ENCODE measurements around the gene PAPPA2.

PAPPA2 gene

DNA sequence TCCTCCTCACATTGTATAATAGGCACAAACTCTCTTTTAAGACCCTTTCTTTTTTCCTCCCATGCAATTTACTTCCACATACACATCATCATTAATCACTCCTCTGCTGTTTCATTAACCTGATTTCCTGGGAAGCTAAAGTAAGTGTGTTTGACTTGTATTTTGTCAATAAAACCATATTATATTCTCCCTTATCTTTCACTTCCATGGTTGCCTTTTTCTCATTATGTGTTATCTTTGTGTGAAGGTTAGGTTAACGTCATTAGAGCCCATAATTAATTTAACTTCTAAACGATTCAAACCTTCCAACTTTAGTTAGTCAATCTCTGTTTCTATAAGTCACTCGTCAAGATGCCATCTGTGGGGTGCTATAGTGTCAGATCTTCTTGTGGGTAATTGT is 313.0 kb downstream of the PAPPA2 start:
- DNase-seq, result no peak

DNA sequence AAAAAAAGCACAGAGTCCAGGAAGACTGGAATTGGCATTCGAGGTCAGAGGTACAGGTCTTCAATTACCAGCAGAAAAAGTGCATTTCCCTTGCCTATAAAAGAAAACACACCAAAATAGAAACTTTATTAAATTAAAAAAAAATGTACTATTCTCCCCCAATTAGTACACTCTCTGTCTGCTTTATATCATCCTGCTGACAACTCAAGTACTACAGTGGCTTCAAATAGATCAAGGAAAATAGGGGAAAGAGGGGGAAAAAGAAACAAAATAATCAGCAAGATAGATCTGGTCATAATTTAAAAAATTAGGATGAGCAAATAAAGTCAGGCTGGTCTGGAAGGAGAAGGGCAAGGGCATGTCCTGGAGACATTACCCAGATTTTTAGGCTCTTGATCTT is 315.1 kb downstream of the PAPPA2 start:
- no peak for DNase-seq

DNA sequence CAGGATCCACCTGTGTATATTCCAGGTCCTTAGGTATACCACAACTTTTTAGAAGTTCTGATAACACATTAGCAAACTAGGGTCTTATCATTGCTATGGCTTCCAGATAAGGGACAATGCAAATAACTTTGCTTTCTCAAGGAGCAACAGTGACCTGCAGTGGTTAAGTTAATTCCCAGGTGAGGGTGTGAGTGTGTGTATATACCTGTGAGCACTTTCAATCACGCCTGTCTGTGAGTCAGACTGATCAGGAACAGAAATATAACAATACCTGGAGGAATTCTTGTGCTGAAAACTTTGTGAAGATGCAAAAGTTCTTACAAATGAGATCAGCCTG is 317.0 kb downstream of the PAPPA2 start:
- DNase-seq, result no peak

DNA sequence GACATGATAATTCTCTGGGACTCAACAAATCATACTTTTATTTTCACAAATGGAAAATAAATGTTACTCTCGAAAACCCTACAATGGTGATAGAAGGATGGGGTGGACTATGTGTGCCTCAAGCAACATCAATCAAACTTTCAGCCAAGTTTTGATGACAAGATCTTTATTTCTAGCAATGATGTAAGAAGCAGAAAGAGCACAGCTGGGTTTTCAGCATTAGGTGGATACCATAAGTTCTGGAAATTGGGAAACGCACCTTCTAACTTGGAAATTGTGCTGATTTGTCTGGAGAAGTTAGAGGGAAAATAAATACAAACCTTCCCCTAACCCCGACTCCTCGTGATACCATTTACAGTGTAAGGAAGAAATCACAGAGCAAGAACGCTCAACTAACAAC is 320.3 kb downstream of the PAPPA2 start:
- DNase-seq, result no peak

DNA sequence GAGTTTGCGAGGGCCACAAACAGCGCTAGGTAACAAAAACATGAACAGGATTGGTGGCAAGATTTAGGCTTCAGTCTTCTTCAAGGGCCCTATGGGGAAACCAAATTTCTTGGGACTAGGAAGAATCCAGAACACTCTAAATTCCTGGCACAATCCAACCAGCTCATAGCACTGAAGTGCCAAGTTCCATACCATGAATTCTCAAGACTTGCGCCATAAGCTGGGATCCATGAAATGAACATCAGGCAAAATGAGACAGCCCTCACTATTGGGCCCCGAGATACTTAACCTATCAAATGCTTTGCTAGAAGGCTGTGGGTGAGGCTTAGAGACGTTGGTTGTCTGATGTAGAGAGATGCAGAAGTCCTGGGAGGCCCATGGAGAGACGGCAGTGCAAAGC is 322.1 kb downstream of the PAPPA2 start:
- DNase-seq, result no peak

DNA sequence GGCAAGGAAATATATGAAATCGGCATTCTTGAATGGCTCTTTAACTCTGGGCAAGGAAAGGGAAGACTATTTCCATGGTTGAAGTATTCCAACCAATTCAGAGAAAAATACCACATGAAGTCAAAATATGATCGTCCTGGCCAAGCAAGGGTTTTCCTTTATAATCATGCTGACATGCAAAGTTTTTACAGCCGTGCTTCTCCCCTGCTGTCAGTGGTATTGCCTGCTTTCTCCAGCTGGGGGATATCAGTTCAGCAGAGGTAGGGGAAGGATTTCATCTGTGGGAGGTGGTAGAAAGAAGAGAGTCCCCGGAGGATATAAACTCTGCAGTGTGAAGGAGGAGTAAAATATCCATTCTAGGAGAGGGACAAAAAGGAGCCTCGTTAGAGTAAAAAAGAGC is 322.8 kb downstream of the PAPPA2 start:
- no peak for DNase-seq

DNA sequence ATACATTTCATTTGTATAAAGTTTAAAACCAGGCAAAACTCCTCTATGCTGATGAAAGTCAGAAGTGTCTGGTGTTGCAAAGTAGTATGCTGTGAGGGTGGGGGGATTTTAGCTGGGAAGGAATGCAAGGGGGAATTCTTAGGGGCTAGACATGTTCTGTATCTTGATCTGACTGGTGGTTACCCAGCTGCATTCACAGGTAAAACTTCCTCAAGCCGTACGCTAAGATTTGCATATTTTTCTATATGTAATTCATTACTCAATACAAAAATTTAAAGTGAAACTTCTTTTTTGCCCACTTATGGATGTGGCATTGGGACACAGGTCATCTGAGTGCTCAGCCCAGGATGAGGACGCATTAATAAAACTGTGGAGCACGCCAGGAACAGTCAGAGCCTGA is 323.3 kb downstream of the PAPPA2 start:
- DNase-seq, result no peak

DNA sequence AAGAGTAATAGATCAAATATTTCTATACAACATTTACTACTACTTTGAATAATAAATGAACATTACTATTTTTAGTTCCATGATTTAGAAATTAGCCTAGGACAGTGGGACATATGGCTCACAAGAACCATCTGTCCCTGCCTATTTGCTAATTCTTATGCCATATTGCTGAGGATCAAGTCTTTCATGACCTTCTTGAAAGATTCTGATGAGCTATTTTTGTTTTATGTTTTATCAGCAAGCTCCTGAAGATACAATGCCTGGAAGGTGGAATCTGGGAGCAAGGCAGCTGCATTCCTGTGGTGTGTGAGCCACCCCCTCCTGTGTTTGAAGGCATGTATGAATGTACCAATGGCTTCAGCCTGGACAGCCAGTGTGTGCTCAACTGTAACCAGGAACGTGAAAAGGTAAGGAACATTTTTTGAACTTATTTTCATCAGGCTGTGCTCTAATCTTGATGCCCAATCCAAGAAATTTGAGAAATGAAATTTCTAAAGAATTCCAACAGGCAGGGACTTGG is 326.7 kb downstream of the PAPPA2 start:
- no peak for DNase-seq

DNA sequence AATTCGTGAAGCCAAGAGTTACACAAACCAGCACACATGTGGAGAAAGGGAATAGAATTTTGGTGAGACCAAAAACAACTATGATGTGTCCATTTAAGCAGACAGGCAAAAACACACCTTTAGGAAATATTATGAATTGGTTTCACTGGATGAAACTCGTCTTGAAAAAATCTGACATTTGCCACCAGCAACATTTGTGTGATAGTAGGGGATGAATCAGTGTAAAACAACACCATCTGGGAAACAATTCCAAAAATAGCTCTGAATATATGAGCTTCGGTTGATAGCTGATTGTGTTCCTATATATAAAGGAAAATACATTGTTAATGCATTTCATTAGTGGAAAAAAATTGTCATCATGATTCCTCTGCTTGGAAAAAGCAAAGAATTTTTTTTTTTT is 327.8 kb downstream of the PAPPA2 start:
- DNase-seq, result no peak

DNA sequence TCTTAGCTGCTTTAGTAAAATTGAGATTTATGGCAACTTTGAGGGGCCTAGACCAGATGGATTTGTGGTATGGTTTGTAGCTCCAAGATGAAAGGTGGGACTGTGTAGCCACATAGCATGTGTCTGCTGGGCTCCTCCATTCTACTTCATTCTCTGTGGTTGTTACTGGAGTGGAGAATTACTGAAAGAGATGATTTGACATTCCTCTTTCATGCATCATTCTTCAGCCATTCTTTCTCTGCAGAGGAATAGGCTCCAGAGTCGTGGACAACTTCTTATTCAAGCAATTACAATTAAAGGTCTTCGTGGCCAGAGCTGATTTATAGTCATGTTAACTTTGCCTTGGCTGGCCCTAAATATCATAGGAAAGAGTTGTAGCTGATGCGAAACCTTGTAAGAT is 328.9 kb downstream of the PAPPA2 start:
- no peak for DNase-seq

DNA sequence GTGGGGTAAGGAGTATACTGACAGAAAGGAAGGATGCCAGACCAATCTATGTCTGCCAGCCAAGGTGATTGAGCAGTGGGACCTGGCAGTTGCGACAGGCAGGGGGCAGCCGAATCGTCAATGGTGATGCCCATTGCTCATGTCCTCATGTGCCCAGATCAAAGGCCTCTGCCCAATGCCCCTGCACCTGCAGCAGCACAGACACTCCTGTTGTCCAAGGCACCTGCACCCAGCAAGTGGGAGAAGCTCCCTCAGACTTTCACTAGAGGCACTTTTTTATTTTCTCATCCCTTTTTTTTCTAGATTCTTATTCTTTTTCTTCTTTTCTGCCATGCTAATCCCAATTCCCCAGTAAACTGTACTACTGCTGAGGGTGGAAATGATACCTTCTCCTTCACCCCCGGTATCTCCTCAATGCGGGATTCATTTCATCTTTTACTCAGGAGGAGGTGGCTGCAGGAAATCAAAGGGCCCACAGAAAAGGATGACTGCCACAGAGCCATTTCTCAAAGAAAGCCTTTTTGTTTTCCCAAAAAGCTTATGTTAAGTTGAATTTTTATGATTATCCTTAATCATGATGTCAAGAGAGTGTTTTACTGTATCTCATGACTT is 332.0 kb downstream of the PAPPA2 start:
- DNase-seq, result no peak

DNA sequence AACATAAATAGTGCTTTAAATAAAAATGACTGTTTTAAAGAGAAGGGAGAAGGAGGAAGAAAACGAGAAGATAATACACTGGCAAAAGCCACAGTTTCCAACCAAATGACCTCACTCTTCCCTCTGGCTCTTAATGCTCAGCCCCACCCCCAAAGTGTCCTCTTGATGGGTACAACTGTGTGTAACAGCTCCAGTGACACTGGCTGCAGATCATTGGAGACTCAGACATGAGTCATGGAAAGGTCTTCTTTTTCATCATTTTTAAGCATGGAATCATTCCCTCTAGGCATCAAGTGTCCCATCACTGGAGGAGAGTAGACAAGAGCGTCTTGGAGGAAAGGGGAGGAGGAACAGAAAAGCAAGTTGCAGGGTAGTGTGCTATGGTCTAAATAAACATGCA is 333.0 kb downstream of the PAPPA2 start:
- DNase-seq, result no peak

DNA sequence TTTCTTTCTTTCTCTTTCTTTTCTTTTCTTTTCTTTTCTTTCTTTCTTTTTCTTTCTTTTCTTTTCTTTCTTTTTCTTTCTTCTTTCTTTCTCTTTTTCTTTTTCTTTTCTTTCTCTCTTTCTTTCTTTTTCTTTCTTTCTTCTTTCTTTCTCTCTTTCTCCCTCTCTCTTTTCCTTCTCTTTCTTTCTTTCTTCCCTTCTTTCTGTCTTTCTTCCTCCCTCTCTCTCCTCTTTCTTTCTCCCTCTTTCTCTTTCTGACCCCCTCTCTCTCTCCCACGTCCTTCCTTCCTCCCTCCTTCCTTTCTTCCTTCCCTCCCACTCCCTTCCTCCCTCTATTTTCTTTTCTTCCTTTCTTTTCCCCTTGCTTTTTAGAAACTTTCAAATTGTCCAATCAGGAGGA is 333.6 kb downstream of the PAPPA2 start:
- no peak for DNase-seq

DNA sequence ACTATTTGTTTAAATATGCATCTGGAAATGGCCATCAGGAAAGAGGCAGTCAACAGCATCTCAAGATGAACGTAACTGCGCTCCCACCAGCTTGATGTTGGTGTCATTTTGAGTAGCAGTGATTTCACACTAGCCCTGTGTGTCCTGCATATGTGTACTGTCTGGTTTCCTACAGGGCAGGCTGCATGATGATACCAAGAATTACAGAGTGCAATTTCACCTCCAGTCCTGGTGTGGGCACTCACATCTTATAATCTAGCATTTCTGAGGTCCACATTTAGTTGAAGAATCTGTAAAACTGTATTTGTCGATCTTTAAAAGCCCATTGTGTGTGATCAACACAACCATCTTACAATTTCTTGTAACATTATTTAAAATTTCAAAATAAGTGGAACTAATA is 336.4 kb downstream of the PAPPA2 start:
- no peak for DNase-seq

DNA sequence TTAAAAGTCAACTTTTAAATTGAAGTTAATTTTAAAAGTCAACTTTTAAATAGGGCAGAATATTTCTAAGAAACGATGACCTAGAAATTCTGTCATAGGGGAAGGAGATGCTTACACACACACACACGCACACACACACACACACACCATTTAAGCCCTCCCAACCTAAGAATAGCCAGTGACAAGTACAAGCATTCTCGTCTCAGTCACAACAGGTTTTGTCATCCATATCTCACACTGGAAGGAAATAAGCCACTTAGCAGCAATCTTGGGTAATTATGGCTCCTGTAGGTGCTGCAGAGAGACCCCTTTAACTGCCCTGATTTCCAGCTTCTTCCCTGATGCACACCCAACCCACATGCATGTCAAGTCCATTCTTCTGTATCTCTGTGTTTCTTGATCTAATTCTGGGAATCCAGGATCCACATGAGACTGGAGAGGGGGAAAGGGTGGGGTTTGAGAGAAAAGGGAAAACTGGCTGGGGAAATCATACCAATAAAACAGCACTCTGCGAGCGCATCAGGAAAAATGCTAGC is 338.1 kb downstream of the PAPPA2 start:
- DNase-seq, result no peak

DNA sequence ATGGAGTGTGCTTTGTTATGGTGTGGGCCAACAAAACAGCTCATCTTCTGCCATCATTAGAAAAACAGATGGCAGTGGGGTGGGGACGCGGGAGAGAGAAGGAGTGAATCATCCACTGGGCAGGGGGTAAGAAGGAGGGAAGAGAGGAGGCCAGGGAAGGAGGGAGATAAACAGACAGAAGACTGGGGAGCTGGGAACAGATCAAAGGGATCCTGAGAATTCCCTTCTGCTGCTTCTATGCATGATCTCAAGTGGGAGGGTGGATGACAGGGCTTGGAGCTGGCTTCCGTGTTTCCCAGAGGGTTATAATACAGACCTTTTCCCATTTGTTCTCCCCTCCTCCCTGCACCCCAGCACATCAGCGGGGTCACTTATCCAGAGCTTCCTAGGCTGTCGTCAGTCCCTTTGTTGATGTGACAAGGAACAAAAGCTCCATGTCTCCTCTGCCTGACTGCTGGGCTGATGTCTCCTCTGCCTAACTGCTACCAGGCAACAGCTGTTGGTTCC is 338.6 kb downstream of the PAPPA2 start:
- no peak for DNase-seq

DNA sequence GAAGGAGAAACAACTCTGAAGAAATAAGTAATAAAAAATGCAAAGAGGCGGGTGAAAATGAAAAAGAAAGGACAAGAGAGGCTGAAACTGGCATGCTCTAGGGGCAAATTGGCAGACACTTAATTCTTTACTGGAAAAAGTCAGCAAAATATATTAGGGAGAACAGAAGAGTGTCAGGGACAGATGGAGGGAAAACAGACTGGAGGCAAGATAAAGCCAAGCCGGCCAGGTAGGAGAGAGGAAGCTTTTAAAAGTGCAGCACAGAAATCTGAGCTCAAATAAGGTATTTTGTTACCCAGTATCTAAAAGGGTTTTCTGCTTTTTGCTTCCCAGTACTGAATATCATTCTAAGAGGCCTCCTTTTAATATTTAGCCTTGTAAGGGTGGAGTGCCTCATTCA is 339.3 kb downstream of the PAPPA2 start:
- no peak for DNase-seq

DNA sequence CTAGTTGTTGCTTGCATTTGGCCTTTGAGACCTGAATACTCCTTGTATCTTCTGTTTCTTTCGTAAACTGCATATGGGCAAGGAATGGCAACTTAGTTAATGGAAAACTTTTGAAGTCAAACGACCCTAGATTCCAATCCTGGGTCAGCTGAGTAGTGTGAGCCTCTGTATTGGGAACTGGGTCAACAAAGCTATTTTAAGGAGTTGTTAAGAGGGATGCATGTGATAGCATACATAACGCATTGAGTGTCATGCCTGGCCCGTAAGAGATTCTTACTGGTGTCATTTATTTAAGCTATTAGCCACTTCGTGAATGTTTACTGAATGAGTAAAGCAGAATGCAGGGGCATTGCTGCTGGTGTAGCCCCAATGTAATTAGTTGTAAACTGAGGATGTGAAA is 340.1 kb downstream of the PAPPA2 start:
- DNase-seq, result no peak

DNA sequence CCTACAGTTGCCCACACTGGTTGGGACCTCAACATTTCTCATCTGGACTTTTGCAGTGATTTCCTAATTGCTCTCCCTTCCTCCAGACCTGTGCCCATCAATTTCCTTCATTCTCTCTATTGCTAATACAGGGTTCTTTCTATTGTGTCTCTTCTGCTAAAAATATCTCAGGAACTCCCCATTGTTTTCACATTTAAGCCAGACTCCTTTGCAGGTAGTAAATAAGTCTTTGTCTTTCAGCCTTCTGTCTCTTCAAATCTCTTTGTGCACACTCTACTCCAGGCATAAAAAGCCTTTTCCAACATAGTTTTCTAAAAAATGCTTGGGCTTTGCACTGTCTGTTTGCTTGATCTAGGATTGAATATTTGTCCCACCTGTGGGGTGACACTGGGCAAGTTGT is 340.6 kb downstream of the PAPPA2 start:
- no peak for DNase-seq

DNA sequence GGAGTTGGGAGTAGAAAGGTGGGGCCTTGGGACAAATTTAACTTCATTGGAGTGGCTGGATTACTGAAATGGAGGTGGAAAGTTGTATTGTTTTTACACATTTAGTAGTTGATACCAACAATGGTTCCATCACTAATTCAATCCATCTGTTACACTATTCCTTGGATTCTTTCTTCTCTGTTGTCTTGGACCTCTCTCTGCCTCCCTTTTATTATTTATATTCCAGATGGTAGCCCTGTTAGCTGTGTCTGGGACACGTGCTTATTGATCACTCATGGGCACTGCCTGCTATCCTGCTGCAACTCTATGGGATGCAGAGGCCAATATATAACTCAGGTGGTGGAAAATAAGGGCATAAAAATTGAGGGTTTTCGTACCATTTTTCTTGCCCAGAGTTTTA is 346.3 kb downstream of the PAPPA2 start:
- DNase-seq, result no peak

DNA sequence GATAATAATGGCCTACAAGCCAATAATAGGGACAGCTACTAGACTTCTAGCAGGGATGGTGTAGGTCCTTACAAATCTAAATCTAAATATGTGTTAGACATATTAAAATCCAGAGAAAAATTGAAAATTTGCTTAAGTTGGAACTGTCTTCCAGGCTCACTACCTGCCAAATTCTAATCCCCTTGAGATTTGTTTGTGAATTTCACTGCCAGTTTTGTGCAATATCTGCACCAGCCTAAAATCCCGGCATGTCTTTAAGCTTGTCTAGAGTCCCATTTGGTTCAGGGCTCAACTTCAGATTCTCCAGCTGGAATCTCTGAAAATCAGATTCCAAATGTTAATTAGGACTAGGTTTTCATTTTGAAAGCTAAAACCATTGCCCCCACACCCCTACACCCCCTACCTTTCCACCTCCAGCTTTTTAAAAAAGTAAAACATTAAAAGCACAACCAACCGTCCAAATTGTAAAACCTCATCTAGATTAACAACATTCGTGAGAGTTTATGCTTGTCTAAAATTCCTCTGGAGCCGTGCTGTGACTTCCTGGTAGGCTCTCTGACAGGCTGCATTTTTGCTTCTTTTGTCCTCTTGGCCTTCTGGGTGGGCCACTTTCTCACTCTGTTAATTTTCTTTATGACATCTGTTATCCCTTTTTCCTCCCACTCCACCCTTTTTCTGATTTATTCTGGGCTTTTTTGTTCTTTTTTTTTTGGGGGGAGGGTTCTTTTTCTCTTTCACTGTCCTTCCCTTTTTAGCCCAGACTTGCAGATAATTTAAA is 348.7 kb downstream of the PAPPA2 start:
- no peak for DNase-seq

DNA sequence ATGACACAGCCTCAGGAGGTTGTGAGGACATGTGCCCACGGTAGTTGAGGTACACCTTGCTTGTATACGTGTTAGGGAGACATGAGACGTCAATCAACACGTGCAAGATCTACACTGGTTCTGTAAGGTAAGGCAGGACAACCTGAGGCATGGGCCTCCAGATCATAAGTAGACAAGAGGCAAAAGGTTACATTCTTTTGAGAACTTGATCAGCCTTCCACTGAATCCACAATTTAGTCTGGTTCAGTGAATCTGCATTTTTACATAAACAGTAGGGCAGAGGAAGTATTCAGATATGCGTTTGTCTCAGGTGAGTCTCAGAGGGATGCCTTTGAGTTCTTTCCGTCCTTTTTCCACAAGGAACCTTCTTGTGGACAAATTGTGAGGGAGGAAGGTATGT is 352.6 kb downstream of the PAPPA2 start:
- DNase-seq, result no peak

DNA sequence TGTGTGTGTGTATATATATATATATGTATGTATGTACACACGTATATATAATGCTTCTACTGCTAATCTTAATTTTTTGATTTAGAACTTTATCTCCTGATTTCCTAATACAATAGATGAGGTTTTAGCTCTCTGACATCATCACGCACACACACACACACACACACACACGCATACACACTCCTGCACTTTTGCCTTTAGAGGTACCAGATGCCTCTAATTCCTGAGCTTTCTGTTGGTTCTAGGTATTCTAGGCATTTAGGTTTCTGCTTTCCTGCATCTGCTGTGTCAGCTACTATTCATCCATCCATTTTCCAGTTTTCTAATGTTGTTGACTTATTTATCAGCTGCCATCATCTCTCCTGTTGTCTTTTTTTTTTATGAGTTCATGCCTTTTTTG is 353.3 kb downstream of the PAPPA2 start:
- DNase-seq, result no peak

DNA sequence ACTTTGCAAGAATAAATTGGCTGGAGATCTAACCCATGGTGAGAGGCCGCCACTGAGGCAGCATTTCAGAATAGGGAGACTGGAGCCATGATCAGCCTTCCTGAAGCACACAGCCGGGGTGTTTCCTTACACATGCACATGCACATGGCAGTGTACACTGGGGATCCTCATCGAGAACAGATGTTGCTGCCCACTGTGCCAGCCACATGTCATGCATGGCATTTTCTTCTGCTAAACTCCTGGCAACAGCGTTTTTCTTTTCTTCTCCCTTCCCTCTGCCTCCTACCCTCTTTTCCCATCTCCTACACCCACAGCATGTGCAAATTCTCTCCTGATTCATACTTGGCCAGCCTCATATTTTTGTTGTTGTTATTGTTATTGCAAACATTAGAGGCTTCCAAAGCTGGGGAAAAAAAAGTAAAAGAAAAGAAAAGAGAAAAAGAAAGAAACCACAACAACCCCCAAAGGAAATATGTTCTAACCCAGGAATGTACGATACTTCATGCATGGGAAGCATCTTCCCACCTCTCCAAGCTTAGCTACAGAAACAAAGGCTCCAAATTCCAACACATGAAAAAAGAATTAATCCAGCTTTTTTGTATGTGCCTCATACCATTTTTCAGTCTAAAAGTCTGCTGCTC is 357.5 kb downstream of the PAPPA2 start:
- no peak for DNase-seq
